AG09309 (cell line): Measurements from ENCODE around the gene SLC66A3.

ENCODE experiments used
- DNase-seq: peaks from one replicate; pipeline ENCODE4 v3.0.0-alpha.2; 2010; ENCODE audit warnings: low read depth
- H3K4me3 ChIP-seq: 2 replicates; pipeline ENCODE4 v1.5.1; 2011; ENCODE audit warnings: mild to moderate bottlenecking, low read depth, low read length, moderate library complexity; ENCODE audit not compliant: control insufficient read depth
- CTCF ChIP-seq: IDR thresholded peaks from 2 replicates; pipeline ENCODE4 v1.5.1; 2011; ENCODE audit warnings: mild to moderate bottlenecking, low read depth, low read length, inconsistent platforms; ENCODE audit not compliant: insufficient read depth, control insufficient read depth; ENCODE audit errors: missing control alignments

SLC66A3 gene

GRCh38 chr2:11133936-11134320, 21.3 kb upstream of the SLC66A3 start:
- no peak overlapping the region for H3K4me3 ChIP-seq
- no peak for TF ChIP-seq CTCF
- DNase-seq: no peak

- no peak for DNase-seq
- TF ChIP-seq CTCF: no peak
- no peak overlapping the region for H3K4me3 ChIP-seq
These were observed 20.9 kb upstream of the SLC66A3 start for GRCh38 chr2:11134349-11134748.

DNA sequence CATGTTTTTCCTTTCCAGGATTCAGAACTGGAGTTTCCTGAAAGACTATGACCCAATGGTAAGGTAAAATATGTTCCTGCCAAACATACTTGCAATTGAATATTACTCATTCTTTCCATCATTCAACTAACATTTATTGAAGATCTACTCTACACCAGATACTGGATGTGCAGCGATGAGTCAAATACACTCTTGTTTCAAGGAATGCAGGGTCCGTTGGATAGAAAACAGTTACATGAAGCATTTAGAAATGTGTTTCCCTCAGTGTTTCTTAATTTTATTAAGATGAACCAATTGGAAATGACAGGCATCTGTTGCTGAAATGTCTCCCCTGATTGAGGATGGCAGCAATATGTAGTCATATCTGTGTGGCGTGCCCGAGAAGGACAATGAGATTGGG, 14.8 kb upstream of the SLC66A3 start:
- no peak overlapping the region for H3K4me3 ChIP-seq
- TF ChIP-seq CTCF: no peak
- peak; percentile 39 for DNase-seq

- no peak overlapping the region for H3K4me3 ChIP-seq
- TF ChIP-seq CTCF: no peak
- DNase-seq: no peak
These were observed 13.9 kb upstream of the SLC66A3 start for GRCh38 chr2:11141319-11141718.

DNA sequence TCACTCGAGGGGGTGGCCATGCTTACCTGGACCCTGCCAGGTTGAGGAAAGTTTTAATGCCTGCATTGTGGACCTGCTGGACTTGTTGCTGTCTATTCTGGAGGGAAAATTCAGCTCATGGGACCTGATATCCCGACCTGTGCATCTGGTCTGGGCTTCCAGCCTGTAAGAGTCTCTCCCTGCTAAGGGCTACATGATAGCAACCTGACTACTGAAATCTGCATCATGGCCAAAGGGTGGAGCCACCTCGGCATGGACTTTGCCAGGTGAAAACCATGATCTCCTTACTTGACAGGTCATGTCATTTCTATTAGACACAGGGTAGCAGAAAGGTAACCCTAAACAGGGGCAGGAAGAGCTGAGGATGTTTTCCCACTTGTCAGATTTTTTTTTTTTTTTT, 12.9 kb upstream of the SLC66A3 start:
- DNase-seq: no peak
- TF ChIP-seq CTCF: no peak
- H3K4me3 ChIP-seq: no peak overlapping the region

- TF ChIP-seq CTCF: no peak
- no peak for DNase-seq
These were observed 12.3 kb upstream of the SLC66A3 start for GRCh38 chr2:11142987-11143386.

More at GRCh38 chr2:11142987-11143386, 12.3 kb upstream of the SLC66A3 start:
- H3K4me3 ChIP-seq: no peak overlapping the region
